Measurements from ENCODE around the gene CLNS1A. TPM values are rescaled to one million over a fixed set of nuclear protein-coding genes. Genes with fewer than 3 reads are reported as not detected.
"Not testable (repeated sequence)": the region's sequence is repeated elsewhere in the genome, so short reads cannot be mapped to it uniquely, and the experiment has no call there.

Gene CLNS1A
- total RNA-seq, 1 experiment from 2014 or later, result 354 TPM

- peak; percentile 64 for DNase-seq (ENCODE audit: low spot score)
Measured at GRCh38 chr11:77619576-77620198, 17.9 kb downstream of the CLNS1A start.

- peak; percentile 38 for DNase-seq (ENCODE audit: low spot score)
Measured at GRCh38 chr11:77617892-77618291, 19.7 kb downstream of the CLNS1A start.

- no peak for DNase-seq (ENCODE audit: low spot score)
Measured at GRCh38 chr11:77611921-77612320, 25.7 kb downstream of the CLNS1A start.

DNA sequence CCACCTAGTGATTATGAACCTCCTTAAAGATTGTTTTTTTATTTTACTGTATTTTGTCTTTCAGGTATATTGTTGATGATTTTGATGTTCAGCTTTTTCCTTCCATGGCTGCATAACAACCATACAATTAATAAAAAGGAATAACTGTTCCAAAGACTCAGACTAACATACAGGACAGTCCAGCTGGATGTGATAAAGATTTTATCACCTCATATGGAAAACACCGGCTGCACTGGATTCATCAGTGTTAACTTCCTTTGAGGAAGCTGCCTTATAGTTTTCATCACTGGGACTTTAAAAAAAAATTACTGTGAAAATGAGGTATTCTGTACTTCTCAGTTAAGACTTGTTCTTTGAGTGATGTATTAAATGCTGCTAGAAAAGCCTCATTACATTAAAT lies 28.4 kb downstream of the CLNS1A start:
- no peak for DNase-seq (ENCODE audit: low spot score)

GRCh38 chr11:77604281-77604680 lies 33.3 kb downstream of the CLNS1A start:
- DNase-seq (ENCODE audit: low spot score), result no peak

DNA sequence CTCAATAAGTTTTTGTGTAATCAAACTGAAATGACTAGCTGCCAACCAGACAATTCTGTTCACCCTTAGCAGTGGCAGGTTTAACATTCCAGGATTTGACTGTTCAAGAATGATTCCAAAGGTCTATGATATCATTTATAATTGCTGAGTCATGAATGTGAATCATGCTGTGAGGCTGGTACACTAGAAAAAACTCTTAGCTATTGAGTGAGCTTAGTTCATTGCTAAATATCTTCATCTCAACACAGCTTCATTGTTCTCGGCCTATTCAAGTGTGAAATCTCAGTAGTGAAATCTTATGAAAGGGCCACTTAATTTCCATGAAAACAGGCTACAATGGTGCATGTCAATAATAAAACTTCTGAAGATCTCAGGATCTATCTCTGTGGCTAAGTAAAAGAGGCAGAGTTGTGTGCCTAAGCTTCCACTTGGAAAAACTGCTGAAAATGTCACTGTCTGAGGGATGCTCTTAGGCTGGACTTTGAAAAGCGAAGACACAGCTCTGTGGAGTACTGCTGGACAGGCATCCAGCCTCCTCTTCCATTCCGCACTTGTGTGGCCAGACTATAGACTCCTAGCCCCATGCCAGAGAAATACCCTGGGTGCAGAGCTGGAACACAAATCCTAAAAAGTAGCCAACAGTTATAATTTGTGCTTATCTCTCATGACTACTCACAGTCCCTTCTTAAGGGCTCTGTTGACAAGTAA lies 35.1 kb downstream of the CLNS1A start:
- DNase-seq (ENCODE audit: low spot score), result peak; percentile 88

DNA sequence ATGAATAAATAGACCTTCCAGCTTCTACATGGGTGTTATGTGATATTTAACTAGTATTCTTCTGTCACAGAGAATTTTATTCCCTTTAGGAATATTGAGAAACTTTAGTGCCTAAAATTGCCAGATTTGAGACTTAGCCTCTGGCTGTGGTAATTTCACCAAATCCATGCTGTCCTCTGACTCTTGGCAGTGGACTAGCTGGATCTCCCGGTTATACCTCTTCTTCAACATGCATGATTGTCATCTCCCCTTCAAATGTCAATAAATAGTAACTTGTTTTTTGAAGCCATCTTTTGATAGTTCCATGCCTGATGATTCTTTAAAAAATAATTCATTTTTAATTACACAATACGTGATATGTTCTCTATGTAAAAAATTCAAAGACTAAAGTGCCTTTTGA lies 39.4 kb downstream of the CLNS1A start:
- DNase-seq (ENCODE audit: low spot score), result no peak

DNA sequence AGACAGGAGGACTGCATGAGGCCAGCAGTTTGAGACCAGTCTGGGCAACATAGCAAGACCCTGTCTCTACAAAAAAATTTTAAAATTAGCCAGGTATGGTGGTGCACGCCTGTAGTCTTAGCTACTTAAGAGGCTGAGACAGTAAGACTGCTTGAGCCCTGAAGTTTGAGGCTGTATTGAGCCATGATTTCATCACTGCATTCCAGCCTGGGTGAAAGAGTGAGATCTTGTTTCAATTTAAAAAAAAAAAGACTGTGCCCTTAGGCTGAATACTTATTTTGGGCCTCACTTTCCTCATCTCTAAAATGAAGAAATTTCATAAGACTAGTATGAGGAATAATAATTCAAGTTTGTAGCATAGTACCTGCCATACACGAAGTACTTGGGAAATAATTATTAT lies 41.0 kb downstream of the CLNS1A start:
- no peak for DNase-seq (ENCODE audit: low spot score)

DNA sequence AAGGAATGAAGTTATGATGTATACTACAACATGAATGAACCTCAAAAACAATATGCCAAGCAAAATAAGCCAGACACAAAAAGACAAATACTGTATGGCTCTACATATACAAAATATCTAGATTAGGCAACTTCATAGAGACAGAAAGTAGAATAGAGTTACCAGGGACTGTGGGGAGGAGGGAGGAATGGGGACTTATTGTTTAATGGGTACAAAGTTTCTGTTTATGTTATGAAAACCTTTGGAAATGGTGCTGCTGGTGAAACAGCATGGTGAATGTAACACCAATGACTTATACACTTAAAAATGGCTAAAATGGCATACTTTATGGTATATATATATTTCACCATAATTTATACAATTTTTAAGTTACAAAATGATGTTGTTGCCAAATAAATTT lies 43.7 kb downstream of the CLNS1A start:
- no peak for DNase-seq (ENCODE audit: low spot score)

GRCh38 chr11:77592727-77593126 lies 44.9 kb downstream of the CLNS1A start:
- no peak for DNase-seq (ENCODE audit: low spot score)

DNA sequence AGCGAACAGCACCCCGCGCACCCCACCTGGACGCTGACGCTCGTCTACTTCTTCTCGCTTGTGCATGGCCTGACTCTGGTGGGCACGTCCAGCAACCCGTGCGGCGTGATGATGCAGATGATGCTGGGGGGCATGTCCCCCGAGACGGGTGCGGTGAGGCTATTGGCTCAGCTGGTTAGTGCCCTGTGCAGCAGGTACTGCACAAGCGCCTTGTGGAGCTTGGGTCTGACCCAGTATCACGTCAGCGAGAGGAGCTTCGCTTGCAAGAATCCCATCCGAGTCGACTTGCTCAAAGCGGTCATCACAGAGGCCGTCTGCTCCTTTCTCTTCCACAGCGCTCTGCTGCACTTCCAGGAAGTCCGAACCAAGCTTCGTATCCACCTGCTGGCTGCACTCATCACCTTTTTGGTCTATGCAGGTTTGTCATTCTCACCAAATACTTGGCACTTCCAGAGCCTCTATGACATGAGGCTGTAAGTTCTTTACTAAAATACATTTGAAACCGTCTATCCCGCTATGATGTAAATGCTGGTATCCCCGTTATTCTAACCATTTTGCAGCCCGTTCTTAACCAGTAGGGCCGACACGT lies 47.3 kb downstream of the CLNS1A start:
- no peak for DNase-seq (ENCODE audit: low spot score)

- DNase-seq (ENCODE audit: low spot score), result peak; percentile 72
Measured at GRCh38 chr11:77589521-77590193, 47.9 kb downstream of the CLNS1A start, which contains the start of gene AQP11. Gene AQP11 (plus strand): TSS chr11:77589953. CDS start chr11:77589993, 40 bp downstream.

DNA sequence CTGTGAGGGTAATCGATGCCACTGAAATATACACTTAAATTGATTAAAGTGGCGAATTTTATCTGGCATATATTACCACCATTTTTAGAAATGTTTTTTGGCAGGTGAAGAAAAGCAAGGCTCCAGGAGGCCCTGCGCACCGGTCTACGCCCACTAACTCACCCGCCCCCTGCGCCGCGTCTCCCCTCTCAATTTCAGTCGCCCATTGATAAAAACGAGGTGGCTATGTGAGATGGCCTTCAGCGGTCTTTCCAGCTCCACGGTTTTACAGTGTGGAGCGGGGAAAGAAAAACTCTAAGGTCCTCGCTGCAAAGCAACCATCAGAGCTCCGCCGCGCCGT lies 48.4 kb downstream of the CLNS1A start:
- no peak for DNase-seq (ENCODE audit: low spot score)

- DNase-seq (ENCODE audit: low spot score), result peak; percentile 53
Measured at GRCh38 chr11:77580712-77581337, 56.8 kb downstream of the CLNS1A start.

DNA sequence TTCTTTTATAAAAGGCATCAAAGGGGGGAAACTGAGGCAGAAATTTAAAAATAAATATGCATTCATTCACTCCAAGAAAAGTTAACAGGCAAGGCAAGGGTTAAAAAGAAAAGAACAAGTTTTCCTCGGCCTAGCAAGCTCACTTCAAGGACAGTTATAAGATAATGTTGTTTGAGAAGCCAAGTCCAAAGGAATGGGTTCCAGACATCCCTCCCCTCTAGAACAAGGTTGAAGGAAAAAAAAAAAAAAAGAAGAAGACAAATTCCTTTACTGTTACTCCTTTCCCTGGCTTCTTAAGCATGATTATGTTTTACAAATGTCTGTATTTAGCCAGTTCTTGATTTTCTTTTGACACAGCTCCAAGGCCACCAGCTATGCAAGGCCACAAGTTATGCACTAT lies 62.2 kb downstream of the CLNS1A start:
- not testable (repeated sequence) for DNase-seq (ENCODE audit: low spot score)

- not testable (repeated sequence) for DNase-seq (ENCODE audit: low spot score)
Measured at GRCh38 chr11:77570896-77571295, 66.7 kb downstream of the CLNS1A start.

DNA sequence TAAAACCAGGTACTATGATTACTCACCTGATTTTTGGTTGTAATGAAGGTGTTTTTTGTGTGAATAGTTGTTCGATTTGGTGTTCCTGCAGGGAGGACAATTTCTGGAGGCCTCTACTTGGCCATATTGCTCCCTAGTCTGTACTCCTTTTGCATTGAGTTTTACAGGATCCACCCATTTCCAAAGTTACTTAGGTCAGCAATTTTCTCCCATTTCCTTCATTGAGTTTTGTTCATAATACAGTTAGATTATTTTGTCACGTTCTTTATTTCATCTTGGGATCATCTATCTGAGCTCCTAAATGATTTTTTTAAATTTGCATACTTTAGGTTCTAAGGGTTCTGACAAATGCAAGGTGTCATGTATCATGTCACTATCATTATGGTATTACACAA lies 67.9 kb downstream of the CLNS1A start:
- DNase-seq (ENCODE audit: low spot score), result no peak

- DNase-seq (ENCODE audit: low spot score), result no peak
Measured at GRCh38 chr11:77568916-77569675, 68.5 kb downstream of the CLNS1A start.

DNA sequence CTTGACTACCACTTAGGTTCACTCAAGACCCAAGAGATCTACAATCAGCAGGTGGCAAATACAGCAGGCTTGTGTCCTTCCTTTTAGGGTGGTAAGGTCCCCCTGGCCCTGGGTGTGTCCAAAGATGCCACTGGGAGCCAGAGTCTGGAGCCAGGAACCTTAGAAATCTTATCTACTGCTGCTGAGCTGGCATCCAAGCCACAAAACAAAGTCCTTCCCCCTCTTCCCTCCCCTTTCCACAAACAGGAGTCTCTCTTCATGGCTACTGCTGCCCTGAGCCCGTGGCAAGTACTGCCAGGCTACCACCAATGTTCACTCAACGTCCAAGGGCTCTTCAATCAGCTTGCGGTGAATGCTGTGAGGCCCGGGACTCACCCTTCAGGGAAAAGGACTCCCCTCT lies 69.3 kb downstream of the CLNS1A start:
- DNase-seq (ENCODE audit: low spot score), result no peak

All from A172 (cell line).